ENCODE data around the gene ICE2.

The ICE2 gene

DNA sequence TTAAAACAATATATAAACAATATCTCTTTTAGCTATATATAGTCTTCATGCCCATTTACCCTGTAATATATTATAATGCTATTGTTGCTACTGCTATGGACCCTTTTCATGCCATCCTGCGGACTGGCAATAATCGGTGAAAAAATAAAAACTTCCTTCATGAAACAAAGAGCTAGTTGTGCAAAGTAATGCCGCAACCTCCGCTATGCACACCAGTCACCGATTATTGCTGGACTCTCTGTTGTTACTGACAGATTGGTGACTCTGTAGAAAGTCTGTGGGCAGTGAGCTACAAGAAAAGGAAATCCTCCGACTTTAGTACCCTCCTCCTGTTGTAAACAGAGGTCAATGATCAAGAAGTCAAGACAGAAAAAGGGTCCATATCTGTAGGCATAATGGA, 17.9 kb upstream of the ICE2 start:
- DNase-seq (ENCODE audit: low read depth), result no peak

DNA sequence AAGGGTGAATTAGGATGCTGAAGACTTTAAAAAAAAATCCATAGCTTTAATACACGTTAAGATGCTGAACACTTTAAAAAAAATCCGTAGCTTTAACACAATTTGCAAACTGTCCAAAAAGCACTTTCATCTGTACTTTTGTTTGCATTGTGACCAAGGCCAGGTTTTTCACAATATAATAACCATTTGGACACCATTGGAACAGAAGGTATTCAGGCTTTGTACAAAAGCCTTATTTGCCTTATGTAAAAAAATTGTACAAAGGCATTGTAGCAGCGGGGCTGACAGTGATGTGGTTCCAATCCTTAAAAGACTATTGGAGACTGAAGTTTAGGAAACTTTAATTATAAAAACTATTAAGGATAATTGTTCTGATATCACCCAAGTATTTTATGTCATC, 15.2 kb upstream of the ICE2 start:
- DNase-seq (ENCODE audit: low read depth), result no peak

DNA sequence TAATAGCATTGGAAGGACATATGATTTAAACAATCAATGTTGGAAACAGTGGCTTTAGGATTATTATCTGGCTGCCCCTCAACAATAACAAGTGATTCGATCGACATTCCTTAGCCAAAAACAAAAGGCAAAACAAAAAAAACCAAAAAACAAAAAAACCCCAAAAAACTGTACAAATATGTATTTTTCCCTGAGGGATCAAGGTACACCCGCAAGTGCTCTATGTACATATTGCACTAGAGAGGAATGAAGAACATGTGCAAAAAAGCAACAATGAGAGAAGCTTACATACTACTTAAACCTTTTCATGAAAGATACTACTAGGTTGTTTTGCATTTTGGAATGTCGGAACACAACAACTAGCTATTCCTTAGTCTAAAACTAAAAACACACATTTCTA, 14.2 kb upstream of the ICE2 start:
- no peak for DNase-seq (ENCODE audit: low read depth)

DNA sequence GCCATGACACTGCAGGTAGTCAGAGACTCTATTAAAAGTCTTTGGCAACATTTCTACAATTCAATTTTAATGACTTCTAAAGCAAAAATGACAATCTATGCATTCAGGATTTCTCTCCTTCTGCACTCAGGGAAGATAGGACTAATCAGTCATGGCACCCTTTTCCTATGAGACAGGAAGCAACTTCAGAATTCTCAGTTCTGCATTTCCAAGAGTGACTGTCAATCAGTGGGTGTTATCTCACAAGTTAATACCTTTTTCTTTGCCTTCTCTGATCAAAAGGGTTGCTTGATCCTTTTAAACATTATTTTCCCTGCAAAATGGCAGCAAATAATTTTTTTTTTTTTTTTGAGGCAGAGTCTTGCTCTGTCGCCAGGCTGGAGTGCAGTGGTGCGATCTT, 7.8 kb upstream of the ICE2 start:
- DNase-seq (ENCODE audit: low read depth), result no peak

DNA sequence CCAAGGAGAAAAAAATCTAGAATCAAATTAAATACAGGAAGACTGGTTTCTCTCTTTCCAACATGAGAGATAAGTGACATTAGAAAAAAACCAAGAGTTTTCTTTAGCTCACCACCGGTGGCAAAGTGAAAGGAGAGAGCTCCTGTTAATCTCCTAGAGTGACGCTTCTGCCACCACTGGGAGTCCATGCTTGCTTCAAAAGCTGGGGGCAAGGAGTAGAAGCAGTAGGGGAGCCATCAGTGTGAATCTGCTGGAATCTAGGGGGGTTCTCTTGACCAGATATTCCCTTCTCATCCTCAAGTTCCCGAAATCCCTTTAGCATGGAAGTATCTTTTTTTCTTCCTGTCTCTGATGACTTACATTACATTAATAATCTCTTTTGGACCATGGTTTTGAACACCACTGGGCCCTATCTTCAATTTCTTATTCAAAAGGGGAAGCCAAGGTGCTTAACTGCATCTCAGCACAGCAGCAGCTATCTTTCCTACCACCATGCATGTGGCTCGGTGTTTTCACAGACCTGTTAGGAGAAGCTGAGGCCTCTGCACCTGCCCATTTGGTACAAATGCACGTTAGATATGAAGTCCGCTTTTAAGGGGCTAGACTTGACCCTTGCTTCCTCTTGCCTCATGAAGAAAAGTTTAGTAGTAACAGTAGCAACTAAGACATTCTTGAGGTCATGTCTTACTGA, 6.6 kb upstream of the ICE2 start:
- DNase-seq (ENCODE audit: low read depth), result no peak

DNA sequence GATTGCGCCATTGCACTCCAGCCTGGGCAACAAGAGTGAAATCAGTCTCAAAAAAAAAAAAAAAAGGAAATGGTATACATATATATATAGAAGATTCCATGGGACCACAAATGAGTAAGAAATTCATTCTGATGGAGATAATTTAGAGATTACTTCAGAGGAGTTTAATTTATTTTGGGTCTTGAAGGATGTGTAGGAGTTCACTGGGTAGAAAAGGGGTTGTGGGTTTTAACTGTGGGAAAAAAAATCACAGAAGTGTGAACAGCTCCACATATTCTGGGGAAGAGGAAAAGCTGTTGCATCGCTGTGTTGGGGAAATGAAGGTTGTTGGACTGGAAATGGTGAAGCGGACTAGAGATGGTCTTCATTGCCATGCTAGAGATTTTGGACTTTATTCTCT, 4.1 kb upstream of the ICE2 start:
- no peak for DNase-seq (ENCODE audit: low read depth)

DNA sequence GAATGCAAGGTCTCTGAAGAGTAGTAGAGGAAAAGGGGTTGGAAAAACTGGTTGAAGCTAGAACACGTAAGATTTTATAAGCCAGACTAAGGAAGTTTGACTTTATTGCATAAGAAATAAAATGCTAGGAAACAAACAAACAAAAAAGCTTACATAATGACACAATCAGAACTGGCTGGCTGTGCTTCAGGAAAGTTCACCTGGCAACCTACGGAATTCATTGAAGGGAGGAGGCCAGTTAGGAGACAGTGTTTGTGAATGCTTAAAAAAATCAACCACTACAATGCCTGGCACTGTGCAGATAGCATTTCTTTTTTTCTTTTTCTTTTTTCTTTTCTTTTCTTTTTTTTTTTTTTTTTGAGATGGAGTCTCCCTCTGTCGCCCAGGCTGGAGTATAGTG, 1.9 kb upstream of the ICE2 start:
- DNase-seq (ENCODE audit: low read depth), result no peak

DNA sequence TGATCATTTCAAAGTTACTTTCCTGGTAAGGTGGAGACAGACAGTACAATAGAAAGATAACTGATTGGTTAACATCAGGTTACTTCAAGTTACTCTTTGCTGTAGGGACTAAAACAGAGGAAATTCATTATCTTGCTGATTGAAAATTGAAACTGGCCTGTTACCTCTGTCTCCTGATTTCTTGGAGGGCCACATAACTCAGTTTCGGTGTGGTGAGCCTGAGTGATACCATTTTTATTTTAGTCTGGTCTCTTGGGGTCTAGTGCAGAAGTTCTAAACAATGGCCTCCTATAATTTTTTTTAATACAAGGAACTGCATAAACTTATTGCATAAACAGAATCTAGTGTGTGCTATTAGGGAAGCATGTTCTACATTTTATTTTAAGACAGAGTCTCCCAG, 1.2 kb upstream of the ICE2 start:
- DNase-seq (ENCODE audit: low read depth), result no peak

DNA sequence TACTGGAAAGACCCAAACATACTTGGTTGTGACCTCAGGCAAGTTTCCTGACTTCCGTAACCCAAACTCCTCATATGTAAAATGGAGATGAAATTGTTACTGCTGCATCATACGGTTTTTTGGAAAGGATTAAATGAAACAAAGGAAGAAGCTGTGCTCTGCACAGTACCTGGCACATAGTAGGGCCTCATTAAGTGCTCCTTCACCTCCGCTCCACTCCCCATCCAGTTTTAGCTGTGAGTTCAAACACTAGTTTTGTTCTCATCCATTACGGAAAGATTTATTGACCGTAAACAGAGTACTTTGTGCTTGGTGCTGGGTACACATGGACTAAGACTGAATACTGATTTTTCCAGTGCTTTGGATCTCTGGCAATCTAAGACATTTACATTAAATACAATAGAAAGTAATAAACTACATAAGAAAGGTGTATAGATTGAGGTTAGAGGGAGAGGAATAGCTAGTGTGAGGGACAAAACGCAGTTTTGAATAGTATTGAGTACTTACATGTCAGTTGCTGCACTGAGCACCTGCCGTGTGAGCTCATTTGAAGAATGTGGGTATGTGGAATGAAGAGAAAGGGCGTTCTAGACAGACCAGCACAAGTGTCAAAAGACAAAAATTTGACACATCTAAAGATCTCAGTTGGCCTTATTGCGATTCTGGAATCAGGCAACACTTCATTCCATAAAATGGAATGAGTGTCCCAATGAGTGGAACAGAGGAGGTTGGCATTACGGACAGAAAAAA, 594 bp upstream of the ICE2 start:
- no peak for DNase-seq (ENCODE audit: low read depth)

DNA sequence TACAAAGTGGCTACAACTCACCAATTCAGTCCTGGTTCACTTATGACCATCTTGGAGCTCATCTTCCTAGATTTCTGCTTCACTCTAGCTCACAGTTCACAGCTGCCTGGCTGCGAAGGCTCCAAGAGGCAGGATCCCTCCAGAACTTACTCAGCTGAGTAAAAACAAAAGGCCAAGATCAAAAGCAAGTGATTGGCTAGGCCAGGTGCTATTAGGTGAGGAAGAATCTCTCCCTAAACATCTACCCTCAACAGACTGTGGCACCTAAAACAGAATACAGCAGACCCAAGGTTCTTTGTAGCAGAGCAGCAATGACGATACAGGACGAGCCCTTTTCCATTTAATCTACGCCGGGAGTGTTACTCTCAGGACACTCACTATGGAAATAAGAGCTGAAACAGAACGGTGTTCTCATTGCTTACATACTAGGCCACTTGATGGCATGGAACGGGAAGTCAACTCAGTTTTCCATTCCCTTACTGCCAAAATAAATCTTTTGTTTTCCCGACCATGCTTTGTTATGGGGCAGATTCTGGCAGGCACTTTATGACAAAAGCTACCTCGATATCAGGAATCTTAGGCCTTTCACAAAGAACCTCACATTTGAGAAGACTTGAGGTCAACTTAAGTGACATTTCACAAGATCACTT, 901 bp downstream of the ICE2 start:
- DNase-seq (ENCODE audit: low read depth), result no peak

DNA sequence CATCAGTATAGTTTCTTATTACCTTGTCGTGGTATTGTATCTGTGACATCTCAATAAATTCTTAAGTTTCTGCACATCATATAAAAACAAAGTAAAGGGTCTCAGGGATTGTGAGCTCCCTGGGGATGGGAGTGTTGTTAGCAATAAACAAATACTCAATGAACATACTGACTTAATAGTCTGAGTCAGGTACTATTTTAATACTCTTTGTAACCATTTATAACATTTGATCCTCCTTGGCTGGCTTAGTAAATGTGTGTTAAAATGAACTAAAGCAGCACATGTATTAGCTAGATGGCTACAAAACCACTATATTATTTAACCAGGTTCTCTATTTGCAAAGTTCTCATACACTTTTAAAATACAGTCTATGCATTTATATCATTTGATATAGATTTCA, 1.8 kb downstream of the ICE2 start:
- DNase-seq (ENCODE audit: low read depth), result no peak

DNA sequence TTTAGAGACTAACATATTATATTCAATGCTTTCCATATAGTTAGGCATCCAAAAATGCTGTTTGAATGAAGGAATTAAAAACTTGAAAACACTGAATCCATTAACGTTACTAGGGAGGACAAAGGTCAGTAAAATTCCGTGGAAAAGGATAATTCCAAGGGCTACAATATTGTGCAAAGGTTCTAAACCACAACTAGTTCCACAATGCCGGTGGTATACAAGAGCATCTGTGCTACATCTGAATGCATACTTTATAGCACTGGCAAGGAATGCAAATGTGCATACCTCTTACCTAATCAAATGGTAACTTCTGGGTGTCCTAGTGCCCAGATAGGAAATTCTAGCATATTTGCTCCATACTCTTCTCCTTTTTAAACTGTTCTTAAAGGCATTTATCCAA, 2.2 kb downstream of the ICE2 start:
- DNase-seq (ENCODE audit: low read depth), result no peak

DNA sequence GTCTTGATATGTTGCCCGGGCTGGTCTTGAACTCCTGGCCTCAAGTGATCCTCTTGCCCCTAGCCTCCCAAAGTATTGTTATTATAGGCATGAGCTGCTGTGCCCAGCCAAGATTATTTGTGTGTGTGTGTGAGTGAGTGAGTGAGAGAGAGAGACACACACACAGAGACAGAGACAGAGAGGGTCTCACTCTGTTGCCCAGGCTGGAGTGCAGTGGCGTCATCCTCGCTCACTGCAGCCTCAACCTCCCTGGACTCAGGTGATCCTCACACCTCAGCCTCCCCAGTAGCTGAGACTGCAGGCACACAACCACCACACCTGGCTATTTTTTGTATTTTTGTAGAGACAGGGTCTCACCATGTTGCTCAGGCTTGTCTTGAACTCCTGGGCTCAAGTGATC, 5.8 kb downstream of the ICE2 start:
- DNase-seq (ENCODE audit: low read depth), result no peak

DNA sequence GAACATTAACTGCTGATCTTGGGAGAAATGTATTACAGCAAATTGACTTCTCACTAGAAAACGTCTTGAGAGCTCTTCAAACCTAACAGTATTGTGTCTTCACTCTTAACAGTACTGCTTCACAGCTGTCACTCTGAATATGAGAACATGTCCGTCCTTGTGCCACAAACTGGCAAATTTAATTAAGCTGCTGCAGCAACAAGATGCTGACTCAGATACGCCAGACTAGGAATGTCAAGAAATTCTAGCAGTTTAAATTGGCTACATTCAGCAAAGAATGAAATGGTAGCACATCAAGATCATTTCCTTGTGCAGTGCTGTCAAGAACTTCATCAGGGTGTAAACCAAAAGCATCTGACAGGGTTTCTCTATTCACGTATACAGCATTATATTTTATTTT, 7.6 kb downstream of the ICE2 start:
- DNase-seq (ENCODE audit: low read depth), result no peak

DNA sequence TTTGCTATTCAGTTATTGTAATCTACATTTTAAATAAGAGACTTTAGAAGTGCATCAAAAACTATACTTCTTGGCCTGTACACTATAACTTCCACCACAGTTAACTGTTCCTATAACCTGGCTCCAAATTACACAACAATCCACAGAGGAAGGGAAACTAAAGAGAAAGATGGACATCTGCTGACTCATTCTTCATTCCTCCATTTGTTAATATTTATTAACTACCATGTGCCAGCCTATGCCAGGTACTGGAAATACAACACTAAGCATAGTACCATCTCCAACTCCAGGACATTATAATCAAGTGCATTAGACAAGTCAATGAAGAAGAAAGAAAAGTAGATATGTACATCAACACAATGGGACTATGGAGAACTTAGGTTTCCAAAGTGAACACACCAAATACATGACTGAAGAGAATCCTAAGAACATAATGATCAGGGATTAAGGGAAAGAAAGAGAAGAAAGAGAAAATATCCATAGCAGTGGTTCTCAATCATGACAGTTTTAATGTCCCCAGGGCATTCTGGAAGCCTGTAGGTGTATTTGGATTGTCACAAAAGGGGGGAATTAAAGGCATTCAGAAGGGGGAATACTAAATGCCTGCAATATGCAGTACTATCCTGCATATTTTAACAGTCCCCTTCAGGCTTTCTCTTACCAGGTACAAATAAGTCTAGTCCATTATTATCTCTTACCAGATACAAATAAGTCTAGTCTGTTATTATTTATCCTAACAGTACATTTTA, 8.9 kb downstream of the ICE2 start:
- no peak for DNase-seq (ENCODE audit: low read depth)

DNA sequence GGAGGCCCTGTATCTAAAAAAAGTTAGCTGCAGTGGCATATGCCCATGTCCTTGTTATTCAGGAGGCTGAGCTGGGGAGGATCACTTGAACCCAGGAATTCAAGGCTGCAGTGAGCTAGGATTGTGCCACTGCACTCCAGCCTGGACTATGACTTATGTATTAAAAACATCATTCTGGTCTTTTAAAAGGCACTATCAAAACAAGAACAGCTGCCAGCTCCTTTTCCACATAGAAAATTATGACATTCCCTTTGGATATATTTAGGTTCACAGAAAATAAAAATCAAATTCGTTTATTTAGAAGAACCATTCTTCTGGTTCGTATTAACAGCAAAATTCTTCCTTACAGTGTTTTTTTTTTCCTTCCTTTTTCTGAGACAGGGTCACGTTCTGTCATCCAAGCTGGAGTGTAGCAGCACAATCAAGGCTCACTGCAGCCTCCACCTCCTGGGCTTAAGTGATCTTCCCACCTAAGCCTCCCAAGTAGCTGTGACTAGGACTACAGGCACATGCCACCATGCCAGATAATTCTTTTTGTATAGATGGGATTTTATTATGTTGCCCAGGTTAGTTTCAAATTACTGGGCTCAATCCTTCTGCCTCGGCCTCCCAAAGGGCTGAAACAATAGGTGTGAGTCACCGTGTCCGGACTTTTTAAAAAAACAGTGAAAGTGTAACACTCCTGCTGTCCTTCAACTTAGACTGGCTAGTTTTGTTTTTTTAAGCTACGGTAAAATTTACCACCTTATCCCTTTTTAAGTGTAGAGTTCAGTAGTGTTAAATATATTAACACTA, 13.9 kb downstream of the ICE2 start:
- DNase-seq (ENCODE audit: low read depth), result no peak

DNA sequence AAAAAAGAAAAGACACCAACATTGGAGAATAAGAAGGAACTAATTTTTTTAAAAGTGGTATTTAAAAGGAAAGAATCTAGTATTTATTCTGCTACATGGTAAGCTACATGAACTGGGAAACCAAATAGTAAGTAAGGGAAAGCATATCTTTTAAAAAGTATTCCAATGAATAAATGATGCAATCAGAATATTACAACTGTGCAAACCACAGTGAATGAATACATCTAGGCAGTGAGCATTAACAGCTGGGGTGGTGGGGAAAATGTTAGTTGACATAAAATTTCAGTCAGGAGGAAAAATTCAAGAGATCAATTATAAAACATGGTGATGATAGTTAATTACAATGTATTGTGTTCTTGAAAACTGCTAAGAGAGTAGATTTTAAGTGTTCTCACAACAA, 16.9 kb downstream of the ICE2 start:
- DNase-seq (ENCODE audit: low read depth), result no peak

DNA sequence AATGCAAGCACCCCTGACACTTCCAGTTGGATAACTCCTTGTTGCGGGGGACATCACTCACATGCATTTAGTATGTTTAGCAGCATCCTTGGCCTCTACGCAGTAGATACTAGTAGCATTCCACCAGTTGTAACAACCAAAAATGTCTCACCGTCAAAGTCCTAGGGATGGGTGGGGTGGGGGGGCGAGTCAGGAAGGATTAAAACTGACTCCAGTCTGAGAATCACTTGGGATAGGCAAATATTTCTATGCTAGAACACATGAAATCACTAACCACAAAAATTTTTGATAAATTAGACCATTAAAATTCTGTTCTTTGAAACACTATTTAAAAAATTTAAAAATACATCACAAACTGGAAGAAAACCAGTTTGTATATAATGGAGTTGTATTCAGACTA, 18.0 kb downstream of the ICE2 start:
- no peak for DNase-seq (ENCODE audit: low read depth)

DNA sequence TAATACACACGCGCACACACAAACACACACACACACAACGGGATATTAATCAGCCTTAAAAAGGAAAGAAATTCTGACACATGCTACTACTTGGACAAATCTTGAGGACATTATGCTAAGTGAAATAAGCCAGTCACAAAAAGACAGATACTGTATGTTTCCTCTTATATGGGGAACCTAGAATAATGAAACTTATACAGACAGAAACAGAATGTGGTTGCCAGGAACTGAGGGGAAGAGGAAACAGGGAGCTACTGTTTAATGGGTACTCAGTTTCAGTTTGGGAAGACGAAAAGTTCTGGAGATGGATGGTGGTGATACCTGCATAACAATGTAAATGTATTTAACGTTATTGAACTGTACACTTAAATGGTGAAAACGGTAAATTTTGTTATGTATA, 20.2 kb downstream of the ICE2 start:
- no peak for DNase-seq (ENCODE audit: low read depth)

DNA sequence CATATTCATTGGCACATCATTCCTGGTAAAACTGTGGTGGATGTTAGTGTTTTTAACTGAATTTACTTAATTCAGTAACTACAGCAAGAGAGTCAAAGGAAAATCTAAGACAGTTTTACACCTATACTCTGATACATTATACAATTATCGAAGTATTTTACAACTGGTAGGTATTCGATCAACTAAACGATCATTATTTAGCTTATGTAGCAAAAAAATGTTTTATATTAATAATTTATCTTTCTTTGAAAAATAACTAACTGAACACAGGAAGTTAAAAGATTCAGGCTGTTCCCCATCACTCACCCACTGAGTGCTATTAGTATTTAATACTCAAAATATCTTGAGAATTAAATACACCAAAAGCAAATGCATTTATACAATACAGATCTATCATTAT, 21.0 kb downstream of the ICE2 start:
- DNase-seq (ENCODE audit: low read depth), result no peak

DNA sequence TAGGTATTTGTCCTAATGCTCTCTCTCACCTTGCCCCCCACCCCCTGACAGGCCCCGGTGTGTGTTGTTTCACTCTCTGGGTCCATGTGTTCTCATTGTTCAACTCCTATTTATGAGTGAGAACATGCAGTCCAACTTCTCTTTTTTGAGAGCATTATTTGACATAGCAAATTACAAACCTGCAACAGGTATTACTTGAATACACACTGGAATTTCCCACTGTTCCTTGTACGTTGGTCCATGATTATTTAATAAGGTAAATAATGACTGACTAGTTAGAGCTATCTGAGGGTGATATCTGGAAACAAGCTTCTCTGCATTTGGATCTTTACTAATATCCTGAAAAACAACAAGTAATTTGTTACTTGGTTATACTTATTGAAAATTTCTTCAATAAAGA, 24.1 kb downstream of the ICE2 start:
- no peak for DNase-seq (ENCODE audit: low read depth)

Data from T-helper 22 cell (primary cell).